Astrocyte (in vitro differentiated cells and primary cell): ENCODE data around the gene DYNC1I1. TPM values are rescaled to one million over a fixed set of nuclear protein-coding genes. Genes with fewer than 3 reads are reported as not detected.

Source experiments
- DNase-seq: peaks from one replicate; pipeline ENCODE4 v3.0.0-alpha.2; 2010; ENCODE audit warnings: low read depth
- FAIRE-seq: peaks from 2 replicates; lab custom pipeline; 2011; peaks lifted over from hg19 to GRCh38; lab: Jason Lieb, UNC
- H2AFZ ChIP-seq: 2 replicates; pipeline ENCODE4 v1.6.0; 2012; ENCODE audit warnings: low read depth, low read length, inconsistent platforms
- H3K27ac ChIP-seq: 2 replicates; pipeline ENCODE4 v1.5.1; 2011; ENCODE audit warnings: low read depth, low read length, inconsistent platforms
- H3K27me3 ChIP-seq: 2 replicates; pipeline ENCODE4 v1.6.0; 2011; ENCODE audit warnings: low read length, inconsistent platforms; ENCODE audit not compliant: insufficient read depth
- H3K36me3 ChIP-seq: 2 replicates; pipeline ENCODE4 v1.5.1; 2011; ENCODE audit warnings: low read length, inconsistent platforms; ENCODE audit not compliant: insufficient read depth
- H3K4me1 ChIP-seq: 2 replicates; pipeline ENCODE4 v1.5.1; 2011; ENCODE audit warnings: low read length, inconsistent platforms; ENCODE audit not compliant: insufficient read depth
- H3K4me2 ChIP-seq: 2 replicates; pipeline ENCODE4 v1.6.0; 2012; ENCODE audit warnings: low read length, inconsistent platforms
- H3K4me3 ChIP-seq: 2 replicates; pipeline ENCODE4 v1.5.1; 2011; ENCODE audit warnings: low read depth, mild to moderate bottlenecking, low read length, inconsistent platforms; ENCODE audit not compliant: insufficient read depth
- H3K79me2 ChIP-seq: 2 replicates; pipeline ENCODE4 v1.6.0; 2012; ENCODE audit warnings: mild to moderate bottlenecking, low read length, inconsistent platforms; ENCODE audit not compliant: insufficient read depth
- H3K9ac ChIP-seq: 2 replicates; pipeline ENCODE4 v1.6.0; 2012; ENCODE audit warnings: mild to moderate bottlenecking, low read length, inconsistent platforms
- H3K9me3 ChIP-seq: 2 replicates; pipeline ENCODE4 v1.5.1; 2012; ENCODE audit warnings: low read depth, mild to moderate bottlenecking, low read length, inconsistent platforms; ENCODE audit not compliant: insufficient read depth
- H4K20me1 ChIP-seq: 2 replicates; pipeline ENCODE4 v1.6.0; 2012; ENCODE audit warnings: low read length, inconsistent platforms; ENCODE audit not compliant: insufficient read depth
- H3K27ac Mint-ChIP-seq: one replicate; pipeline ENCODE4 v1.8.0; 2021; ENCODE audit warnings: mild to moderate bottlenecking, mixed read lengths; ENCODE audit not compliant: unreplicated experiment
- H3K27me3 Mint-ChIP-seq: one replicate; pipeline ENCODE4 v1.8.0; 2021; ENCODE audit warnings: low read depth, mixed read lengths; ENCODE audit not compliant: unreplicated experiment
- H3K36me3 Mint-ChIP-seq: one replicate; pipeline ENCODE4 v1.8.0; 2021; ENCODE audit warnings: low read depth, mixed read lengths; ENCODE audit not compliant: unreplicated experiment
- H3K4me1 Mint-ChIP-seq: one replicate; pipeline ENCODE4 v1.8.0; 2021; ENCODE audit warnings: low read depth, mixed read lengths; ENCODE audit not compliant: unreplicated experiment
- H3K4me3 Mint-ChIP-seq: one replicate; pipeline ENCODE4 v1.8.0; 2021; ENCODE audit warnings: mild to moderate bottlenecking, moderate library complexity, mixed read lengths; ENCODE audit not compliant: unreplicated experiment
- H3K9me3 Mint-ChIP-seq: one replicate; pipeline ENCODE4 v1.8.0; 2021; ENCODE audit warnings: mild to moderate bottlenecking, mixed read lengths; ENCODE audit not compliant: unreplicated experiment
- CTCF ChIP-seq: IDR thresholded peaks from 2 replicates; pipeline ENCODE4 v1.5.1; 2011; ENCODE audit warnings: low read depth, mild to moderate bottlenecking, inconsistent platforms, low read length, moderate library complexity; ENCODE audit not compliant: insufficient read depth
- EZH2 ChIP-seq: IDR thresholded peaks from 2 replicates; pipeline ENCODE4 v1.6.1; 2012; ENCODE audit warnings: mild to moderate bottlenecking, low read length, inconsistent platforms; ENCODE audit not compliant: insufficient read depth
- total RNA-seq: library from RNA; stranded (reverse); gene quantifications from 2 replicates; pipeline ENCODE4 v1.2.1, GENCODE V29; 2021

Gene DYNC1I1
- total RNA-seq, 1 donor from 2014 or later: 3.2 TPM

DNA sequence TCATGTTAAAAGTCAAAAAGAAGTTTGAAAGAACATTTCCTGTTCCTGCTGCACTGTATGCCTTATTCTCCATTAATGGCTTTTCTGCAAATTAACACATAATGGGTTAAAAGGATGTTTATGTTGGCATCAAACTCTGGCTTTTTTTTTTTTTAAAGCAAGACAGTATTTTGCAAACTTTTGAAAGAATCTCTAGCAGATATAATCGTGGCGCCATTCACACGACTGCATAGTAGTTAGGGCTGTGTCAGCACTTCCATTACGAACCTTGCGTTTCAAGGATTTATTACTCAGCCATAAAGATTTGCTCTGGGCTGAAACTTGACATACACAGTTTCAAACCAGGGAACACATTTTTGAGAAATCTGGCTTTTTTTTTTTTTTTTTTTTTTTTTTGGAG lies 207.8 kb downstream of the DYNC1I1 start:
- TF ChIP-seq CTCF: no peak
- no peak for TF ChIP-seq EZH2
- H3K9me3 Mint-ChIP-seq: no peaks in the 10 kb centered on the region
- no peak overlapping the region for H3K4me3 ChIP-seq

GRCh38 chr7:95980706-95981105 lies 208.4 kb downstream of the DYNC1I1 start:
- Mint-ChIP-seq H3K27ac (no peak overlapping the region), H3K36me3 (no peaks in the 10 kb centered on the region)
- no peak overlapping the region for H2AFZ ChIP-seq

More for the DNA sequence above, 207.8 kb downstream of the DYNC1I1 start:
- Histone ChIP-seq H3K4me2 (no peak overlapping the region), H3K27ac (no peak overlapping the region), H3K79me2 (no peaks in the 10 kb centered on the region), H2AFZ (no peak overlapping the region), H3K27me3 (no peaks in the 10 kb centered on the region), H3K36me3 (no peaks in the 10 kb centered on the region), H4K20me1 (no peaks in the 10 kb centered on the region), H3K9me3 (no peaks in the 10 kb centered on the region), H3K9ac (no peak overlapping the region), H3K4me1 (no peaks in the 10 kb centered on the region)
- FAIRE-seq (no peak), DNase-seq (no peak)
- H3K36me3 Mint-ChIP-seq: no peaks in the 10 kb centered on the region
- peaks cover 6% of the 10 kb centered on the region for H3K27me3 Mint-ChIP-seq
- H3K27ac Mint-ChIP-seq: no peak overlapping the region
- no peak overlapping the region for H3K4me3 Mint-ChIP-seq
- no peaks in the 10 kb centered on the region for H3K4me1 Mint-ChIP-seq

More at GRCh38 chr7:95980706-95981105, 208.4 kb downstream of the DYNC1I1 start:
- Mint-ChIP-seq H3K27me3 (peaks cover 3% of the 10 kb centered on the region), H3K4me3 (no peak overlapping the region), H3K9me3 (no peaks in the 10 kb centered on the region), H3K4me1 (no peaks in the 10 kb centered on the region)
- DNase-seq: no peak
- no peaks in the 10 kb centered on the region for H3K36me3 ChIP-seq
- H3K4me2 ChIP-seq: no peak overlapping the region
- H3K27me3 ChIP-seq: no peaks in the 10 kb centered on the region
- no peak overlapping the region for H3K27ac ChIP-seq
- FAIRE-seq: no peak
- H3K4me3 ChIP-seq: no peak overlapping the region
- TF ChIP-seq EZH2 (no peak), CTCF (no peak)
- no peaks in the 10 kb centered on the region for H3K79me2 ChIP-seq
- H3K9ac ChIP-seq: no peak overlapping the region
- no peaks in the 10 kb centered on the region for H3K4me1 ChIP-seq
- no peaks in the 10 kb centered on the region for H3K9me3 ChIP-seq
- no peaks in the 10 kb centered on the region for H4K20me1 ChIP-seq
